GM19324 (cell line): ENCODE results near the gene IDH2.

Experiments used
- ATAC-seq: cut with Tn5 transposase; IDR thresholded peaks from one replicate; pipeline ENCODE4 v1.9.1; 2021; ENCODE audit warnings: mild to moderate bottlenecking, moderate library complexity; ENCODE audit not compliant: unreplicated experiment, low FRiP score

The IDH2 gene

DNA sequence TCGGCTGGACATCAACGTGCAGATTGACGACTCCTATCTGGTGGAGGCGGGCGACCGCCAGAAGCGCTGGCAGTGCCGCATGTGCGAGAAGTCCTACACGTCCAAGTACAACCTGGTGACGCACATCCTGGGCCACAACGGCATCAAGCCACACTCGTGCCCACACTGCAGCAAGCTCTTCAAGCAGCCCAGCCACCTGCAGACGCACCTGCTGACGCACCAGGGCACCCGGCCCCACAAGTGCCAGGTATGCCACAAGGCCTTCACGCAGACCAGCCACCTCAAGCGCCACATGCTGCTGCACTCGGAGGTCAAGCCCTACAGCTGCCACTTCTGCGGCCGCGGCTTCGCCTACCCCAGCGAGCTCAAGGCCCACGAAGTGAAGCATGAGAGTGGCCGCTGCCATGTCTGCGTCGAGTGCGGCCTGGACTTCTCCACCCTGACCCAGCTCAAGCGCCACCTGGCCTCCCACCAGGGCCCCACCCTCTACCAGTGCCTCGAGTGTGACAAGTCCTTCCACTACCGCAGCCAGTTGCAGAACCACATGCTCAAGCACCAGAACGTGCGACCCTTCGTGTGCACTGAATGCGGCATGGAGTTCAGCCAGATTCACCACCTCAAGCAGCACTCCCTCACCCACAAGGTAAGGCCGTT lies 34.2 kb downstream of the IDH2 start:
- ATAC-seq = no peak

DNA sequence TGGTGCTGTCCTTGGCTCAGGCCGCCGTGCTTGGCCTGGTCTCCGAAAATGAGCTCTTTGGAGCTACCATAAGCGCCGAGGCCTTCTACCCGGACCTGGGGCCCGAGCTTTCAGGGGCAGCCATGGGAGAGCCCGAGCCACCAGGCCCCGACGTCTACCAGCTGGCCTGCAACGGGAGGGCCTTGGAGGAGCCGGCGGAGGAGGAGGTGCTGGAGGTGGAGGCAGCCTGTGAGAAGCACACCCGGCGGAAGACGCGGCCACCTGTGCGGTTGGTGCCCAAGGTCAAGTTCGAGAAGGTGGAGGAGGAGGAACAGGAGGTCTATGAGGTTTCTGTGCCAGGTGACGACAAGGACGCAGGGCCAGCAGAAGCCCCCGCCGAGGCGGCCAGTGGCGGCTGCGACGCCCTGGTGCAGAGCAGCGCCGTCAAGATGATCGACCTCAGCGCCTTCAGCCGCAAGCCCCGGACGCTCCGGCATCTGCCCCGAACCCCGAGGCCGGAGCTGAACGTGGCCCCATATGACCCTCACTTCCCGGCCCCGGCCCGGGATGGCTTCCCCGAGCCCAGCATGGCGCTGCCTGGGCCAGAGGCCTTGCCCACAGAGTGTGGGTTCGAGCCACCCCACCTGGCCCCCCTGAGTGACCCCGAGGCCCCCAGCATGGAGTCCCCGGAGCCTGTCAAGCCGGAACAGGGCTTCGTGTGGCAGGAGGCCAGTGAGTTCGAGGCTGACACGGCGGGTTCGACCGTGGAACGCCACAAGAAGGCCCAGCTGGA lies 34.9 kb downstream of the IDH2 start:
- no peak for ATAC-seq

DNA sequence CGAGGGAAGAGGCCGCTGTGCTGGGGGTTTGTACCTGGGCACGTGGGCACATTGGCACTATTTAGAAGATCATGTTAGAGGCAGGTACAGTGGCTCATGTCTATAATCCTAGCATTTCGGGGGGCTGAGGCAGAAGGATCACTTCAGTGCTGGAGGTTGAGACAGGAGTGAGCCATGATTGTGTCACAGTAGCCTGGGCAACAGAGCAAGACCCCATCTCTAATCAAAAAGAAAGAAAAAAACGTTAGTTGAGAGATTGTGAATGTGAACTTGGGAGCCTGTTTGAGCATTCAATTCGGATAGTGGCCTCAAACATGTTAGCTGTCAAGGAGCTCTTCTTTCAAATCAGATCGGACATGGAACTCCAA lies 36.6 kb downstream of the IDH2 start:
- no peak for ATAC-seq

DNA sequence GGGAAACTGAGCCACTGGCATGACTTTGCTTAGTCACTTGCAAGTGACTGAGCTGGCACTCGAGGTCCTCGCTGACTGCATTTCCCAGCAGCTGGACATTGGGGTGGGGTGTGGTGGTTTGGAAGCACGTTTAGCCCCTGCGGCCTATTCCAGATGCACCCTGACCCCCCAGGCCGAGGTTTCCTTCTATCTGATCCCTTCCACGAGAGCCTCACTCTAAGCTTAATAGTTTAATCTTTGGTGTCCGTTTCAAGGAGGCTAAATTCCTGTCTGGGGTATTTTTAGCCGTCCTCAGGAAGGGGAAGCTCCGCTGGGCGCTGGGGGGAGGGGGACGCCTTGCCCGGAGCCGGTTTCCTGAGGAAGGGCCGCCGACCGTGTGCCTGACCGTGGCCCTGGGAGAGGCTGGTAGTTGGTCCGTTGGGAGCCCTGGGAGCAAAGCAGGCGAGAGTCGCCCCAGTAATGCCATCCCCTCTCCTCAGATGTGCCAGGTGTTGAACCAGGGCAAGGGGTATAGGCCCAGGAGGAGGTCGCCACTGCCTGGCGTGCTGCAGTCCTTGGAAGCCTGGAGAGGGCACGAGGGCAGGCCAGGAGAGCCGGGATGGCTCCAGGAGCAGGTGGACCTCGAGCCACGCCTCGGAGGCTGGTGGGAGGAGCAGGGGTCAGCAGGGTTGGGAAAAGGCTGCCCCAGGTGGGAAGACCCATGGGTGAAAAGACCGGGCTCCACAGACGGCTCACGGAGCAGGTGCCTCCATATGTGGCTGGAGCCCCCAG lies 37.2 kb downstream of the IDH2 start:
- ATAC-seq = no peak

DNA sequence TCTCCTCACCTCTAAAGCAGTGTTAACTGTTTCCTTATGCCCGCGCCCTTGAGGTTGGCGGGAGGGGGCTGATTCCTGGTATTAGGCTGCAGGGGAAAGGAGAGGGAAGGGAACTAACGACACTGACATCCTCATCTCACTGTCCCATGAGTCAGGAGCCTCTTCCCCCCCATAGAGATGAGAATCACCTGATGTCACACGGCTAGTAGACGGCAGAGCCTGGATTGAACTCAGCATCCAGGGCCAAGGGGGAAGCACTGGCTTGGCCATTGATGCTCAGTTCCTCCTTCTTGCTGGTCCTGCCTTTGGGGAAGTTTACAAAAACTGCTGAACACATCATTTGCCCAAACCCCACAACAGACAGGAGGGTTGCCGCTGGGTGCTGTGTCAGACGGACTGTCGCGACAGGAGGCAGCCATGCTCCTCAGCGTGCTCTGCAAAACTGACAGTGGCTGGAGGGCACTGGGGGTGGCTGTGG lies 38.5 kb downstream of the IDH2 start:
- no peak for ATAC-seq

DNA sequence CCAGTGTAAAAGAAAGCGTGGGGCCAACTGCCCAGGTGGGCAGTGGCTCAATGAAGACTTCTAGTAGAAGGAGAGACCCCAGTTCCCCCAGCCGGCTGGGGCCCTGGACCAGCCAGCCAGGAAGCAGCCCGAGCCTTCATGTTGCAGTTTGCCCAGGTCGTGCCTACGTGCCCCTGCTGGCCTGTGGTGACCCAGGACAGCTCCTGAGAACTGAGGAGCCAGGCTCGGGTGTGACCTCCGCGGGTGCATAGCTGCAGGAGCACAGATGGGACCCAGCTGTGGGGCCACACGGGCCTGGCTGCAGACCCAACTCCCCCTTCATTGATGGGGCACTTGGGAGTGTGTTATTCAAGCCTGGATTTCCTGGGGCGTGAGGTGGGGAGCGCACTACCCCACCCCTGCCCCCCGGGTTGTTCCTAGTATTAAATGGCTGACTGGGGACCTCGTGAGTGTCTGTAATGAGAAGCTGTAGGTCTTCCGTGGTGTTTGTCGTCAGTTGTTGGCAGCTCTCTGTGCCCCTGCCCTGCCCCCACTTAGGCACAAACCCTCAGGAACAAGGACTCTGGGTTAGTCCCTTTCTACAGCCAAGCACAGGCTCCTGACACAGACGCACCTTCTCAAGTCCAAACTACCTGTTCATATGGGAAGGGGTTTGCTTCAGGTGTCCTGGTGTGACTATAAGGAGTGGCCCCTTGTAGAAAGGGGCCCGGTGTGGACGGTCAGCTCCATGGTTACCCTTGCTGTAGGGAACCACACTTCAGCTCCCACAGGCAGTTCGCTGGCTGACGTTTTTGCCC lies 39.1 kb downstream of the IDH2 start:
- ATAC-seq = no peak

DNA sequence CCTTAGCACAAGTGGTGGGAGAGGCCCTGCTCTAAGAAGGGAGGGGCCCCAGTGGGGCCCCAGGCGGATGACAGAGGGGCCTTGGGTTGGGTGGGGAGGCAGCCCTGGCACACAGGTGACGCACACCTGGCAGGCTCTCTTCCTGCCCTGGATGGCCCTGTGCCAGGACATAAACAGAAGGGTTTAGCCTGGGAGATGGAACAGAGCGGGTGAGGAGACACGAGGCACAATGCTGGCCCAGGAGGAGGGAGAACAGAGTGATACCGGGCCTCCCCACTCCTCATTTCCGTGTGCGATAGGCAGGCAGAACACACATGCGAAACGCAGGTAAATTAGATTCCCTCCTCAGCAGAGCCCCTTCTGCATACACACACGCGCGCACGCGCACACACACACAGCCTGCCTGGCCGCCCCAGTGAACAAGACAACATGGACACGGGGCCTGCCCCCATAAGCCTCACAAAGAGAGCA lies 39.8 kb downstream of the IDH2 start:
- ATAC-seq = no peak

DNA sequence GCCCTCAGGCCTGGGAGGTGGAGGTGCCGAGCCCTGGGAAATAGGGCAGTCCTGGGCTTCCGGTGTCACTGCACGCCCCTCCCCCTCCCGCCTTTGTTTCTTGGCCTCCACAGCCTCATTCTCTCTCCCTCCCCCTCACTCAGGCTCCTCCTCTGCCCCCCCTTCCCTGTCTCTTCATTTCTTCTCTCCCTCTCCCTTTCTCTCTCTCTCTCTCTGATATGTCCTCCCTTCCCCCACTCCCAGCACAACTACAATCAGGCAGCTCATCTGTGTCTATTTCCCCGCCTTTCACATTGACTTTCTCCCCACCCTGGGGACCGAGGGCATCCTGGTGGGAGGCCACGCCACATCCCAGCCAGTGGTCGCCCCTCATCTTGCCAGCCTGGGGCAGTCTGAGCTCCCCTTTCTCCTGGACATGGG lies 40.2 kb downstream of the IDH2 start:
- ATAC-seq = no peak

DNA sequence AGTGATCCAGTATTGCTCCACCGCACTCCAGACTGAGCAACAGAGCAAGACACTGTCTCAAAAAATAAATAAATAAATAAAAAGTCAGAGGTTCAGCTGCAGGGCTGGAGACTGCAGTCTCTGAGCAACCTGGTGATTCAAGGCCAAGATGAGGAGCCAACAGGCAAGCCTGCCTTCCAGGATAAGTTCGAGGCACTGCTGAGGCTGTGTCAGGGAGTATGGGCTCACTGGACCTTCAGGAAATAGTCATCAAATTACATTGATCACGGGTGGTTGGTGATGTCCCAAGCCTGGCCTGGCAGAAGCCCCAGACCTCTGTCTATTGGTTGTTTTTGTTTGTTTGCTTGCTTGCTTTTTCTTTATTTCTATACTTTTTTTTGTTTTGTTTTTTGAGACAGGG lies 41.5 kb downstream of the IDH2 start:
- ATAC-seq = no peak

DNA sequence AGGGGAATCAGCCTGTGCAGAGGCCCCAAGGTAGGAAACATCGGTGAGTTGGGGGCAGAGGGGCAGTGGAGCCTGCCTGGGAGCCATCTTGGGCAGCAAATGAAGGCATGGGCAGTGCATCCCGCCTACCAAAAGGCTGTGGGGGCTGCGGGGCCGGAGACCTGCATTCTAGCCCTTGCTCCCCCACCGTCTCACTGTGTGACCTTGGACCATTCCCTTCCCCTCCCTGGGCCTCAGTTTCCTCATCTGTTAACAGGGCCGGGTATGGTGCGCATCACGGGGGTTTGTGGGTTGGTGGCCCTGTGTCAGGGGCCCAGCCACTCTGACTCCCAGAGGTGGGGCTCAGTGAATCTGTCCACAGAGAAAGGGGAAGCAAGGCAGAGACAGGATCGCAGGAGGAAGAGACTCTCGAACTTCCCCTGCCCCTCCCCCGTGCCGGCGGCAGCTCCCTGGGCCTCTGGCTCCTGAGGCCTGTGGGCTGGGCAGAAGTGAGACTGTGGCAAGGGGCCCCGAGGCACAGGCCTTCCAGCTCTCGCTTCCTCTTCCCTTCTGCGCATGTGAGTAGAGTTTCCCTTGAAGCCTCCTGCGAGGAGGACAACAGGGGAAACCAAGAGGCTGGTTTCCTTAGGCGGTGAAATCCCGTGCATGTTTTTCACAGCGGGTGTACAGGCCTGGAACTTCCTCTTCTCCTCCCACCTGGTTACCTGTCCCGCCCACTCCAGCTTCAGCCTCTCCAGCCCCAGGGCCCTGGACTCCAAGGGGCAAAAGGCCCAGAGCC lies 42.9 kb downstream of the IDH2 start:
- ATAC-seq = peak; percentile 88

DNA sequence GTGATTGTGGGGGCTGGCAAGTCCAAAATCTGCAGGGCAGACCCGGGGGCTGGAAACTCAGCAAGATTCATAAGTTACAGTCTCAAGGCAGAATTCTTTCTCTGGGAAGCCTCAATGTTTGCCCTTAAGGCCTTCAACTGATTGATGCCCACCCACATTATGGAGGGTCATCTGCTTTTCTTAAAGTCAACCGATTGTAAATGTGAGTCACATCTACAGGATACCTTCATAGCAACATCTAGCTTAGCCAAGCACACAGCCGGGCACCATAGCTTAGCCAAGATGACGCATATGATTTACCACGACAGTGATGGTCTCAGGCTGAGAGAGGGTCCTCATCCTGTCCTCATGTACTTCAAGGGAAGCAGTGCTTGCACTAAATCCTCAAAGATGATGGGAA lies 43.5 kb downstream of the IDH2 start:
- no peak for ATAC-seq

DNA sequence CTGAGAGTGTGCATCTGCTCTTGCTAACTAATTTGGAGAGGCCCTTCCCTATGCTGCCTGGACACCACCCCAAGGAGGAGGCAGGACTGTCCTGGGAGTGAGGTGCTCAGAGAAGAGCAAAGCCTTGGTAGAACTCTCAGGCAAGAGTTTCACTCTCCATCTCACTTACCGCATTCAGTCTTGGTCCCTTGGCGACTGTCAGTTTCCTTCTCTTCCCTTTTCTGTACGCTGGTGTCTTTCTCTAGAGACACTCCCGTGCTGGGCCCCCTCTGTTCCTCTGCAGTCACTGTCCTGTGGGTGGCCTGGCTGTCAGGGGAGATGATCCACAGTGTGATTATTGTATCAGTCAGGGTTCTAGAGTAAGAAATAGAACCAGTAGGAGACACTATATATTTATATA lies 44.0 kb downstream of the IDH2 start:
- ATAC-seq = no peak

DNA sequence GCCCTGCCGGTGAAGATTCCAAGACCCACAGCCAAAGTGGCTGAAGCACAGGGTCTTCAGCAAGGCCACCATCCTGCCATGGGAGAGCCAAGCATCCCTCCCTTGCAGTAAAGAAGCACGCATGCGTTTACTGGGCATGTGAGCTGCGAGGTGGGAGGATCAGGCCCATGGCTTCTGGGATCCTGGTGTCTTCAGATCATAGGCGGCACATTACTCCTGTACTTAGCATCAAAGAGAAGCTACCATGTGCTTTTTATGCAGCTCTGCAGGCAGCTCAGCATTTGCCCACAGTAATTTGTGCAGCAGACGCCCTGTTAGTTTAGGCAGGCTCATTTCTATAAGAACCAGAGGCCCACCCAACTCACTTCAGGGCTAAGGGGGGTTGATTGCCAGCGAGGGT lies 45.7 kb downstream of the IDH2 start:
- no peak for ATAC-seq

DNA sequence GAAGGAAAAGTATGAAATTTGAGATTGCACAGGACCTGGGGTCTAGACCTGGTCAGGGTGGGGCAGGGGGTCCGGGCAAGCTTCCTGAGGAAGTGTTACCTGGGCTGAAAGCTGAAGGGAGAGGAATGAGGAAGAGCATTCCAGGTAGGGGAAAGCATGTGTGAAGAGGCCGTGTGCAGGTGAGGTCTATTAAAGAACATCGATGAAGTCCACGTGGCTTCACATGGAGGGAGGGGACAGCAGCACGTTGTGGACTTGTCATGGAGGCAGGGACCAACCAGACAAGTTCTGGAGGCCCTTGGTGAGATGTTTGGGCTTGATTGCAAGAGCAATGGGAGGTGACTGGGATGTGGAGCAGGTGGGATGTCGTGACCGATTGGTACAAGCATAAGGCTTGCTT lies 47.1 kb downstream of the IDH2 start:
- no peak for ATAC-seq

DNA sequence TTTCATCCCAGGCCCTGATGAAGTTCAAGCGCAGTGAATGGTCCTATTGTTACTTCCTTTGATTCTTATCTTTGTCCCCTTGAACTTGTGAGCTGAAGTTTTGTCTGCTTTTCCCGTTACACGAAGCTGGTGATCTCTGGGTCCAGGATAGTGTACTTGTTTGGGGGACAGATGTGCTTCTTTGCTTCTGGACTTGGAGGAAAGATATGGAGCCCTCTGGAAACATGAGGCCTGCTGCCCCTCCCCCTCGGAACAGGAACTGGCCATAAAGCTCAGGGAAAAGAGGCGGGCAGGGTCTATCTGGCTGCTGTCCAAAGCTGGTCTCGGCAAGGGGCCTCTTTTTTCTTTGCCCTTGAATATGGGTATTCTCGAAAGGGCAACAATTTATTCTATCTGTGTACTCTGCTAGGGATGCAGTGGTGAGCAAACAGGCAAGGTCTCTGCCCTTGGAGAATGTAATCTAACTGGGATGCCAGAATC lies 47.6 kb downstream of the IDH2 start:
- ATAC-seq = no peak

DNA sequence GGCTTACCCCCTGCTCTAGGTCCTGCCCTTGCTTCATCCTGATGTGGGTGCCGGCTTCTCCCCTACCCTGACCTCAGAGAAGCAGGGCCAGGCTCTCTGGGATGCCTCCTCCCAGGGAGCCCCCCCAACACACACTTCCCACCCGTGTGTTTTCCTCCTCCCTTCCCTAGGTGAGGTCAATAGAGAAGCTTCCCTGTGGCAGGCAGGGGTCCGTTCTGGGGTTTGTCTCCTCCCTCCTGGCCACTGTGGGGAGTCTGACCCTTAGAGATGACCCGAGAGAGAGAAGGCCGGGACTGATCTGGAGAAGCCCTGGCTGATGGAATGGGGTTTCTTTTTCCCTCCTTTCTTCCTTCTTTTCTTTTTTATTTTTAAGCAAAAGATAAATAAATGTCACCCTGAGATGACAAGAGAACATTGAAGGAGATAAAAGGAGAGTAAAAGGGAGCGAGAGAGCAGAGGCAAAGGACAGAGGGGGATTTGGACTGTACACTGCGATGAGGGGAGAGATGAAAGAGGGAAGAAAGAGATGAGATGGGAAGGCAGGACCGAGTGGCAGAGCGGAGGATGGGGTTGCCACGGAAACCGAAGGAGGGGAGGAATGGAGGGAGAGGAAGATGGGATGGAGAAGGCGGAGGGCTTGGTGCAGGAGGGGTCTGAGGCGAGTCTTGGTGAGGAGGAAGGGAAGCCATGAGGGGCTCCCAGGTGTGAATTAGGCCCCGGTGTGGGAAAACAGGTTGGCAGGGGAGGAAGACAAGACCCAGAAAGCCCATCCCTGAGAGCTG lies 48.4 kb downstream of the IDH2 start:
- ATAC-seq = no peak

DNA sequence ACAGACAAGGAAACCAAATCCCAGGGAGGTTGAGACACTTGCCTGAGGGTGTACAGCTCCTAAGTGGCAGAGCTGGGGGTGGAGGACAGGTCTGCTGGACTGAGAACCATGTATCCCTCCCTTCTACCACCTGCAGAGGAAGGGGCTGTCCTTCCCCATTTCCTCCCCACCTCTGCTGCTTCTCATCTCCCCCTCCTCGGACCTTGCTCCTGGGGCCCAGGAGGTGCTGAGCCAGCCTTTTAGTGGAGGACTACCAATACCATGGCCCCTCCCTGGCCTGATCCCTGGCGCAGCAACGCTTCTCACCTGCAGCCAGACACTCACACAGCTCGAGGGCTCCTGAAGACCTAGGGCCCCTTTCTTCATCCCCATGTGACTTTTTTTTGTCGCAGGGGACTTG lies 50.4 kb downstream of the IDH2 start:
- ATAC-seq = no peak

DNA sequence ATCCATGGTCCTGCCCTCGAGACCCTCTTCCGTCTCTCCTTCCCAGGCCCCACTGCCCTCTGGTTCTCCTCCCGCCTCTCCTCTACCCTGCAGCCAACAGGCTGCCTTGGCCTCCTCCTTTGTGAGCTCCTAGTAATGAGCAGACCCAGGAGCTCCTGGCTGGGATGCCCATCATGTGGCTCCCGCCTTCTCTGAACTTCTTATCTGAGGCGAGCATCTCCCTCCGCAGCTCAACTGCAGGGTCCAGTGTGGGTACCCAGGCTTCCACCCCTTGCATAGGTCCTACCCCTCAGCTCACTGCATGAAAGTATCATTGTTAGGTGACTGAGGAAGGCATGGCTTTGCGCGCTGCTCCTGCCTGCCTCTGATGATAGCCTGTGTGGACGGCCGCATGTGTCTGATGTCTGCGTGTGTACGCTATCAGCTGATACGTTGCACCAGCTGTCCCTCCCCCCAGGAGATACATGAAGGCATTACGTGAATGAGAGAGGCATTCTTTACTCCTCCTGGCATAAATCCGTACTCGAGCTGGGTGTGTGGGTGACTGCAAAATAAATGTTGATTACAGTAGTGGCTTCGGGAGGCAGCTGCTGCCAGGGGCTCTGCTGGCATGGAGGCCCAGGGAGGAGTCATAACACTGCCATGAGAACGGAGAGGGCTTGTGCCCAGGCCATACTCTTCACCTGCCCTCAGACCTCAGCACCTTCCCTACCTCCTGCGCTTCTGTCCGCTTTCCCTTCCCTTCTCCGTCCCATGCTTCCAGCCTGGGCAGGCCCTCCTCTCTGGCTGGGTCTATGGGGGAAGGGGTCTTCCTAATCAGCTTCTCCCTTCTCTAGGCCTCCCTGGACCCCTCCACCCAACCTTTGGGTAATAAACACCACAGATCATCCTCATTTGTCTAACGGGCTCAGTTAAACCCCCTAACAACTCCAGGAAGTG lies 52.3 kb downstream of the IDH2 start:
- no peak for ATAC-seq
